ENCODE measurements around the gene PSD2.

The PSD2 gene

DNA sequence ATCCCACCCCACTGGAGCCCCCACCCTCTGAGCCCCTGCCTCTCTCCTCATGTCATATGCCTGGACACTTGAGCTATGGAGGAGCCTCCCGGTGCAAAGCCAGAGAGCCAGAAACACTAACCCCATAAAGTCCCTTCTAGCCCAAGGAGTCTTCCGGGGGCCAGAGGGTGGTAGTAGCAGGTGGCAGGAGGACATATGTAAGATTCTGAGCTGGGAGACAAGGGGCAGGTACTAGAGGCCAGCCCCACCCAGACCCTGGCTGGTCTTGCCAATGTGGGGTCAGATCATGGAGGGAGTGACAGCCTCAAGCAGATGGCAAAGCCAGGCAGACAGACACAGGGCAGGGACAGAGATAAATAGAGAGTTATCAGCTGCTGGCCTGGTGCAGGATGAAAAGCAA lies 63.4 kb downstream of the PSD2 start:
- DNase-seq: no peak

DNA sequence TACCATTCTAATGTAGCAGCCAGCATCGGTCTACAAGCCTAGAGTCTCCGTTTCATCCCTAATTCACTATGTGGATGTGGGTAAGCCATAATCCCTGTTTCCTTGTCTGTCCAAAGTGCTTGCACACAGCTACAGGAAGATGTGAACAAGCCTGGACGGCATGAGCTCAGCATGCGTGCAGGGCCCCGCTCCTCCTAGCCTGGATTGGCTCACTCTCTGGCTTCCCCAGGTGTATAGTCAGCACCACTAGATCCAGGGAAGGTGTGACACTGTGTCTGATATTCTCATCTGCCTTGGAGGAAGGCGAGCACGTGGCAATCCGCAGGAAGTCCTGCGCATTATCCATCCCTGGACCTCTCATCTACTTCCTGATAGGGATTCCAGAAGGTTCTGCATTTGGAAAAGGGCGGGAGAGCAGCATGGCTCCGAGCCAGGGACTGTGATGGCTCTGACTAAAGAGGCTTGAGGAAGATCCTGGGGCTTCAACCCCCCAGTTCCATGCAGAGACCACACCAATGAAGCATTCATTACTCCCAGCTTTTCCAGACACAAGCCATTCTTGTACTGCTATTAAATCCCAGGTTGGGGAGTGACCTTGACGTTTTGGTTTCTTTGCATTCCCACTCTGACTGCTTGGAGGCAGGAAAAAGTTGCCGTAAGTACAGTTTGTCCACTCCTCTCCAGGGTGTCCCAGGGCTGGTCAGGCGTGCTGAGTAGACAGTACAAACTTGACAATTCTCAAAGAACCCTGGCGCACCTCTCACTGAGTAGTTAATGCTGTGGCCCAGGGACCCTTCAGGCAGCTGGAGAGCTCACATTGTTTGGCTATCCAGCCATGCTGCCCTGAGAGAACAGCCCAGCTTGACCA lies 65.6 kb downstream of the PSD2 start:
- DNase-seq: no peak

GRCh38 chr5:139861889-139862207 lies 66.2 kb downstream of the PSD2 start:
- DNase-seq: no peak

- DNase-seq: no peak
Measured at GRCh38 chr5:139862313-139862712, 66.7 kb downstream of the PSD2 start.

GRCh38 chr5:139862803-139863202 lies 67.2 kb downstream of the PSD2 start:
- no peak for DNase-seq

DNA sequence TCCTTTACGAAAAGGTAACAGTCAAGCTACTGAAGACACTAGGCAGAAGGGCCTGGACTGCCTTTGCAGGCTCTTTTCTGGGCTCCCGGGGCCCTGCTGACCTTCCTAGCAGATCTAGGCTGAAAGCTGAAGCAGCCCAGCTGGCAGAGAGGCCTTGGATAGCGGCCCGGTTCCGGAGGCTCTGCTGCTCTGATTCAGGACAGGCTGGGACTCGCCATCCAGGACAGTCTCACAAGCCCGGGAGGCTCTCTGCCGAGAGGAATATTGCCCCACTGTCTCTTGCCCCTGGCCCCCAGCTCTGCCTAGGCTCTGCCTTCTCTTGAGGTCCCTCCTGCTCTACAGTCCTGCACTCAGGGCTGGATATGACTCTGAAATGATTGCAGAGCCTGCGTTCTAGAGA lies 67.8 kb downstream of the PSD2 start:
- DNase-seq: no peak

DNA sequence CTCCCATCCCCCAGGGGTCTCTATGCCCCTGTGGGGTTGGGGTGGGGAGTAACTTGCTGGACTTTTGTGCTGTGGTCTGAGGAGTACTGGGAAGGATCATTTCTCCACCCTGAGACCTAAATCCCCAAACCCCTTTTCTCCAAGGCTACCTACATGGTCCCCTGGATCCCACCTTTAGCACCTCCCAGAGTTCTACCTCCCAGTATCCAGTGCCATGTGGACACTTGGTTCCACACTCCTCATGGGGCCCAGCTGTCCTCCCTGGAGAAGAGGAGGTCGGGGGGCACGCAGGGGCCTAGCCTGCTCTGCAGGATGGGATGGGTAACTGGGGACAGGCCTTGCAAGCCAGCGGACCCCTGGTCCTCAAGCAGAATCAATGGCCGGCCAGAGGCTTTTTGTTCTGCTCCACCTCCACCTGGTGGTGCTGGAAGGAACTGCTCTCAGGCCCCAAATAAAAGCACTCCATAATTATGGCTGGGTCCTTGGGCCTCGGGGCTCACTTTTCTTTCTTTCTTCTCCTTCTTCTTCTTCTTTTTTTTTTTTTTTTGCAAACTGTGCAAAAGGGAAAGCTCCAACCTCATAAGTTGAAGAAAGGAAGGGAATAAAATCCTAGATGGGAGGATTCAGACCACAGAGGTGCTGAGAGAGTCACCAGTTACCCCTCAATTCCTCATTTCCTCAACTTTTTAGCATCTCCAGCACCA lies 68.4 kb downstream of the PSD2 start:
- peak; percentile 36 for DNase-seq

DNA sequence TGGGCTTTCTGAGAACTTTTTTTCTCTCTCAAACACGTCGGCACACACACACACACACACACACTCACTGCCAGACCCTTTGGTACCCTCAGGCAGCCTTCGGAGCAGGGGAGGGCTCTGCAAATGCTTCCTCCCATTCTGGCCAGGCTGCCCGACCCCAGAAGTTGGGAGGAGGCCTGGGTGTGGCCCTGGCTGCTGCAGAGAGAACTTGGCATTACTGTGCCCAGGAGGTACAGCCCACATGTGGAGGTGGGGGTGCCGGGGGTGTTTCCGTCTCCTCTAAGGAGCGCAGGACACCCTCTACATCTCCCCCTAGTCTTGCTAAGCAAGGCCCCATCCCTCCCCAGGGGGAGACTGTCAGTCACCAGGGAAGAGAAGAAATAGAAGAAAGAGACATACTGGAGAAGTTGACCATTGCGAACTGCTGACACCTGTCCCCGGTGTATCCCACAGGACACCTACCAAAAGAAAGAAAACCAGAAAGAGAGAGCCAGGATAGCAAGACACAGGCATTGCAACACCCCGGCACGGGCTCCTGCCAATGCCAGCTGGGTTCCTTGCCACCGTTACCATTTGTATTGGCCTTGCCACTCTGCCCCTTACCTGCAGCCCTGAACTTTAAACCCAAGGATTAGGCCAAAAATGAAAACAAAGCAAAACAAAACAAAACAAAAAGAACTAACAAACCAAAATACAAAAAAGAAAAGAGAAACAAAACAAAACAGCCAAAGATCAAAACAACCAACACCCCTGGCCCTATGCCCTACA lies 69.3 kb downstream of the PSD2 start:
- DNase-seq: no peak

DNA sequence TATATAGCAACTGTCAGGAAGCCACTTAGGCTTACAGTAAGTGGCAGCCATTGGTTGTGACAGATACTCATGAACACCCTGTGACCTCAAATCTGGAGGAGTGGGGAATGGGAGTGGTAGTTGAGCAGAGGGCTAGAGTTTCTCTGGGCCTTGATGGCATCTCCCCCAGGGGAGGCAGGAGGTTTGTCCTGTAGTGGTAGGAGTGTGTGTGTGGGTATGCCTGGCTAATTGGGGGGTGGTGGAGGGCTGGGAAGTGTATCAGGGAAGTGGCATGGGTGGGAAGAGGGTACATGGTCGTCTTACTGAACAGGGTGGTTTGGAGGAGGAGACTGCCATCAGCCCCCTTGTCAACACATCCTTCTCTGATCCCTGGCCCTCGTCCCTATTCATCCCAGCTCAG lies 71.5 kb downstream of the PSD2 start:
- DNase-seq: no peak

- no peak for DNase-seq
Measured at GRCh38 chr5:139867581-139867980, 72.0 kb downstream of the PSD2 start.

- DNase-seq: no peak
Measured at GRCh38 chr5:139869042-139869790, 73.6 kb downstream of the PSD2 start.

DNA sequence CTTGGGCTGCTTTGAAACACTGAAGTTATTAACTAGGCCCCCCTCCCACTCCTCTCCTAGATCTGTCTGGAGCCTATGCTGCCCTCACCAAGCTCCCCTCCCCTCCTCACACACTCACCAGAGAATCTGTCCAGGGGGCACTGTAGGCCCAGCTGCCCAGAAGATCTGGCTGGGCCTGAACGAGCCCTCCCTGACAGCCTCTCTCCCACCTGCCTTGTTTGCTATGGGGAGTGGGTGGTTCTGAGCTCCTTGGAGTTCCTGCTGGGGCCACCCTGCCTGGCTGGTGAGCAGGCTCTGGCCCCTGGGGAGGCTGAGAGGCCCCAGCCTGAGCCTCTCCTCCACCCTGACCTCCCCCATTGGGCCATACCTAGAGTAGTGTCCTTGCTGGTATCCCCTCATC lies 75.1 kb downstream of the PSD2 start:
- DNase-seq: no peak

- DNase-seq: no peak
Measured at GRCh38 chr5:139871614-139872013, 76.0 kb downstream of the PSD2 start.

GRCh38 chr5:139872052-139872766 lies 76.6 kb downstream of the PSD2 start:
- DNase-seq: no peak

GRCh38 chr5:139872851-139873794 lies 77.5 kb downstream of the PSD2 start:
- no peak for DNase-seq

- DNase-seq: no peak
Measured at GRCh38 chr5:139875957-139876356, 80.3 kb downstream of the PSD2 start.

GRCh38 chr5:139877129-139877597 lies 81.6 kb downstream of the PSD2 start:
- DNase-seq: no peak

DNA sequence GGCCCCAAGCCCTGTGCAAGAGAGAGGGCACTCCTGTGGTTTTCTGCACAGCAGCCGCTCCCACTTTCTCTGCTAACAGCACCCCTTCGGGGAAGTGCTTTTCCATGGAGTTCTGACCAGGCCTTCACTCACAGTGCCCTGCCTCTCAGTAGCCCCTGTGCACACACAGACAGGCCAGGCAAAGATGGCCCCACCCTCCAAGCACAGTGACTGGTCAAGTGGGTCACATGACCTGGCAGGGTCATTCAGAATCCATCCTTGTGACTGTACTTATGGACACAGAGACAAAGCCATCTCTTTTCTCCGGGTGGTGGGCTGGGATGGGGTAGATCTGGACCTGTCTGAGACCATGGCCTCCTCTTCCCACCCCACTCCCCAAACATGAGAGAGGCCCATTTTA lies 82.5 kb downstream of the PSD2 start:
- DNase-seq: no peak

GRCh38 chr5:139880416-139881142 lies 85.0 kb downstream of the PSD2 start:
- DNase-seq: no peak

DNA sequence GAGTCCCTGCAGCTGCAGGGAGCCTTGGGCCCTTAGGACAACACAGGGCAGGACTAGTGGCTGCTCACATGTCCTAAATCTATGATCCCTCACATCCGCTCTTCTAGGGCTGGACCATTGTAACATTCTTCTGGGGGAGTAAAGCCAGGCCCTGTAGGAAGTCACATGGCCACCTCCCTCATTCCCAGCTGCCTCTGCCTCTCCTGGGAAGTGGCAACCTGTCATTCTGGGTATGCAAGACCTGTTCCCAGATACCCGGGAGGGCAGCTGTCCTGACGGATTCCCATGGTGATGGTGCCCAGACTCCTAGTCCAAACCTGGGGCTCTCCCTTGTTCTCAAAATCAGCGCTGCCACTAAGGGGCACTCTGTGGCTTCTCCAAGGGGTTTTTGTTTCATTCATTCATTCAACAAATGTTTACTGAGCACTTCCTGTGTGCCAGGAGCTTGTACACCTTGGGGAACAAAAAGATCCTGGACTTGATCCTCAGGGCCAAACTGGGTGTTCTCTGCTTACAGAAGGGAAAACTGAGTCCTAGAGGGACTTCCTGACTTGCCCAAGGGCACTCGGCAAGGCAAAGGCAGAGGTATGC lies 85.6 kb downstream of the PSD2 start:
- no peak for DNase-seq
